Measurements from ENCODE around the gene HEATR5B.

DNA sequence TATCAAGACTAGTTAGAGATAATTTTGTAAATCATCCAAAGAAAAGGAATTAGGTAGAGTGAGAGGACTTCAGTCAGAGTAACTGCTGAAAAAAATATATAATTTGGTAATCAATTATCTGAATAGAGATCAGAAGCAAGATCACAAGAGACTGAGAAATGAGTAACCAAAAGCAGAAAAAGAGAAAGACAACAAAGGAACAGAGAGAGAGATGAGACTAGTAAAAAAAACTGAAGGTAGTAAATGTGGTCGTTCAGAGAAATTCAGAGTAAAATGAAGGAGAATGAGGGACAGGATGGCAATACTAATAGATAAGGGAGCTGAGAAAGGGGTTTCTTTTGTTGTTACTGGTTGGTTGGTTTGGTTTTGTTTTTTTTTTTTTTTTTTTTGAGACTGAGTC, 134.3 kb downstream of the HEATR5B start:
- no peak for TF ChIP-seq SPI1 (IDR thresholded peaks at IDR 0.05; ENCODE audit: low read depth, low read length)
- no peak for TF ChIP-seq POLR2AphosphoS5 (IDR thresholded peaks at IDR 0.05; ENCODE audit: low read depth, low read length)
- TF ChIP-seq POLR2A (IDR thresholded peaks at IDR 0.05; ENCODE audit: low read depth, low read length), result no peak

Measured in GM12891 (cell line).